K562 (cell line): ENCODE measurements around the gene EDA. TPM values are rescaled to one million over a fixed set of nuclear protein-coding genes. Genes with fewer than 3 reads are reported as not detected.

Experiments
- ATAC-seq: fragments of 200-7000 bp; cut with Tn5 transposase; 3 replicates; pipeline ENCODE4 v1.9.1; 2020; ENCODE audit warnings: moderate library complexity
- BruUV-seq: library from RNA; stranded (reverse); fragments of 400-500 nt; replicated peaks from 2 replicates; lab custom pipeline; 2021; lab: Mats Ljungman, UMichigan
- CTCF ChIA-PET: fragments of 300-600 bp; formaldehyde crosslinking; extraction: SDS; loops from one replicate; lab custom pipeline; 2021; ENCODE audit warnings: low intra/inter-chr PET ratio; lab: Yijun Ruan, JAX
- POLR2A ChIA-PET: fragments of 300-600, 350-650 bp; sonication (Branson Sonifier 250); formaldehyde crosslinking; extraction: SDS; loops from one replicate; lab custom pipeline; 2021; ENCODE audit warnings: antibody characterized with exemption, inconsistent platforms; lab: Yijun Ruan, JAX
- DNase-seq, 4 experiments: peaks; one replicate each; pipeline versions ENCODE4 v3.0.0 to v3.0.0-alpha.2; 2011 to 2018; ENCODE audit warnings: low spot score in 3 of 4, mixed read lengths in 3 of 4; ENCODE audit errors: extremely low read depth in 1 of 4
- FAIRE-seq: peaks from 2 replicates; lab custom pipeline; 2011; peaks lifted over from hg19 to GRCh38; lab: Jason Lieb, UNC
- H2AFZ ChIP-seq: 2 replicates; pipeline ENCODE4 v1.6.0; 2011; ENCODE audit warnings: low read depth, low read length, control low read depth, inconsistent platforms
- H3K27ac ChIP-seq: fragments of 200-600 bp; 3 replicates; pipeline ENCODE4 v1.8.0; 2011; ENCODE audit warnings: low read depth, mild to moderate bottlenecking, control low read depth, inconsistent platforms, low read length, moderate library complexity, mixed read lengths; ENCODE audit errors: extremely low read depth
- H3K27me3 ChIP-seq, 2 experiments: fragments of 300-600 bp in 1 of 2; 2 replicates in 1 of 2; 3 replicates in 1 of 2; pipeline versions ENCODE4 v1.6.0 to v1.8.0; 2011; ENCODE audit warnings: inconsistent platforms in 2 of 2, low read length in 2 of 2, mild to moderate bottlenecking in 1 of 2, mixed read lengths in 1 of 2, moderate library complexity in 1 of 2; ENCODE audit not compliant: control insufficient read depth in 2 of 2, insufficient read depth in 2 of 2
- H3K36me3 ChIP-seq: fragments of 300-600 bp; 3 replicates; pipeline ENCODE4 v1.8.0; 2011; ENCODE audit warnings: mild to moderate bottlenecking, low read length, inconsistent platforms; ENCODE audit not compliant: control insufficient read depth, insufficient read depth
- H3K4me1 ChIP-seq, 2 experiments: fragments of 200-600 bp in 1 of 2; replicated peaks in 1 of 2; 2 replicates in 1 of 2; 3 replicates in 1 of 2; pipeline versions ENCODE4 v1.5.1 to v1.8.0; 2011; ENCODE audit warnings: inconsistent platforms in 2 of 2, low read length in 2 of 2, mild to moderate bottlenecking in 1 of 2, mixed read lengths in 1 of 2, moderate library complexity in 1 of 2; ENCODE audit not compliant: control insufficient read depth in 2 of 2, insufficient read depth in 2 of 2
- H3K4me2 ChIP-seq: 2 replicates; pipeline ENCODE4 v1.6.1; 2011; ENCODE audit warnings: low read length, control low read depth, inconsistent platforms, mixed read lengths; ENCODE audit not compliant: insufficient read depth
- H3K4me3 ChIP-seq: fragments of 200-600 bp; sonication (generic), shearing (Covaris generic); 2 replicates; pipeline ENCODE4 v1.5.1; 2016; ENCODE audit warnings: control low read depth, inconsistent platforms
- H3K79me2 ChIP-seq: fragments of 200-600 bp; 3 replicates; pipeline ENCODE4 v1.8.0; 2011; ENCODE audit warnings: low read length, inconsistent platforms; ENCODE audit not compliant: control insufficient read depth, insufficient read depth
- H3K9ac ChIP-seq, 2 experiments: 2 replicates each; pipeline versions ENCODE4 v1.6.0 to v1.6.1; 2011; ENCODE audit warnings: low read depth in 2 of 2, low read length in 2 of 2, control low read depth in 1 of 2, inconsistent platforms in 1 of 2, mild to moderate bottlenecking in 1 of 2, mixed read lengths in 1 of 2; ENCODE audit not compliant: insufficient read depth in 1 of 2
- H3K9me1 ChIP-seq: one replicate; pipeline ENCODE4 v1.6.0; 2011; ENCODE audit warnings: inconsistent platforms, mild to moderate bottlenecking, low read length, moderate library complexity; ENCODE audit not compliant: control insufficient read depth, insufficient read depth
- H3K9me3 ChIP-seq: replicated peaks from 2 replicates; pipeline ENCODE4 v1.5.1; 2011; ENCODE audit warnings: low read depth, low read length, inconsistent platforms; ENCODE audit not compliant: control insufficient read depth, insufficient read depth
- H4K20me1 ChIP-seq: replicated peaks from 2 replicates; pipeline ENCODE4 v1.6.1; 2011; ENCODE audit warnings: low read length, inconsistent platforms, mixed read lengths; ENCODE audit not compliant: control insufficient read depth, insufficient read depth
- CBFB ChIP-seq: sonication (generic); formaldehyde crosslinking; IDR thresholded peaks from 2 replicates; pipeline ENCODE4 v1.4.0; 2020; ENCODE audit warnings: mild to moderate bottlenecking, missing genetic modification reagents
- CC2D1A ChIP-seq: fragments of 450-650 bp; IDR thresholded peaks from 2 replicates; pipeline ENCODE4 v1.6.1; 2017; ENCODE audit warnings: mild to moderate bottlenecking
- ETS2 ChIP-seq: IDR thresholded peaks from 2 replicates; pipeline ENCODE4 v1.6.1; 2016; ENCODE audit warnings: borderline replicate concordance, missing genetic modification characterization, mild to moderate bottlenecking, moderate library complexity, missing compliant biosample characterization; ENCODE audit not compliant: poor library complexity, severe bottlenecking
- KAT2B ChIP-seq: IDR thresholded peaks from one replicate; pipeline ENCODE4 v1.6.1; 2012; ENCODE audit warnings: low read depth, mild to moderate bottlenecking, control low read depth, inconsistent platforms, low read length, moderate library complexity
- MBD2 ChIP-seq: sonication (generic); IDR thresholded peaks from 2 replicates; pipeline ENCODE4 v1.6.1; 2016; ENCODE audit warnings: low read depth, borderline replicate concordance
- MCM7 ChIP-seq, 2 experiments: fragments of 450-650 bp; IDR thresholded peaks; 2 replicates each; pipeline ENCODE4 v1.6.1; 2016 to 2018
- MTF1 ChIP-seq: fragments of 250-450 bp; sonication (Bioruptor Pico); IDR thresholded peaks from 2 replicates; pipeline ENCODE4 v1.9.0; 2021; ENCODE audit warnings: moderate library complexity, mild to moderate bottlenecking, inconsistent platforms, borderline replicate concordance
- NELFE ChIP-seq: IDR thresholded peaks from 2 replicates; pipeline ENCODE4 v1.6.1; 2011; ENCODE audit warnings: mild to moderate bottlenecking; ENCODE audit not compliant: insufficient read depth, insufficient read length
- NR1H2 ChIP-seq: sonication (generic); formaldehyde crosslinking; IDR thresholded peaks from 2 replicates; pipeline ENCODE4 v1.4.0; 2020; ENCODE audit warnings: mild to moderate bottlenecking, missing genetic modification reagents
- OTX1 ChIP-seq: fragments of 450-650 bp; formaldehyde crosslinking; IDR thresholded peaks from 2 replicates; pipeline ENCODE4 v1.4.0; 2022; ENCODE audit warnings: mild to moderate bottlenecking
- SIN3A ChIP-seq, 2 experiments: fragments of 150-350 bp in 1 of 2; IDR thresholded peaks; 2 replicates each; pipeline ENCODE4 v1.6.1; 2011 to 2016; ENCODE audit warnings: borderline replicate concordance in 2 of 2, low read depth in 2 of 2, low read length in 2 of 2, mild to moderate bottlenecking in 2 of 2, moderate library complexity in 2 of 2; ENCODE audit not compliant: control insufficient read depth in 1 of 2
- SMARCC2 ChIP-seq: fragments of 450-650 bp; IDR thresholded peaks from 2 replicates; pipeline ENCODE4 v1.6.1; 2017; ENCODE audit warnings: antibody characterized with exemption, moderate library complexity, mild to moderate bottlenecking, low read depth
- TGIF2 ChIP-seq: sonication (generic); formaldehyde crosslinking; IDR thresholded peaks from 2 replicates; pipeline ENCODE4 v1.8.1; 2022; ENCODE audit warnings: mild to moderate bottlenecking, missing genetic modification reagents, moderate library complexity
- TSC22D4 ChIP-seq: fragments of 450-650 bp; IDR thresholded peaks from 2 replicates; pipeline ENCODE4 v1.6.1; 2016; ENCODE audit warnings: missing genetic modification characterization, missing biosample characterization, control low read depth
- ZNF518B ChIP-seq: fragments of 250-450 bp; sonication (Bioruptor Pico); IDR thresholded peaks from 2 replicates; pipeline ENCODE4 v1.5.0; 2021; ENCODE audit warnings: mild to moderate bottlenecking, moderate library complexity
- ZNF699 ChIP-seq: fragments of 250-450 bp; sonication (Bioruptor Pico); IDR thresholded peaks from 2 replicates; pipeline ENCODE4 v1.8.0; 2021; ENCODE audit warnings: mild to moderate bottlenecking, moderate library complexity; ENCODE audit not compliant: insufficient replicate concordance
- ZNF707 ChIP-seq: fragments of 250-450 bp; sonication (Bioruptor Pico); conservative IDR thresholded peaks from 2 replicates; pipeline ENCODE4 v1.8.0; 2022; ENCODE audit warnings: inconsistent platforms, mild to moderate bottlenecking, moderate library complexity
- ZNF764 ChIP-seq: fragments of 250-450 bp; sonication (Bioruptor Pico); IDR thresholded peaks from 2 replicates; pipeline ENCODE4 v1.4.0; 2020; ENCODE audit warnings: low read depth, mild to moderate bottlenecking, moderate library complexity
- WGBS: fragments of 100-300 bp; shearing (Covaris generic); methylation state at CpG from one replicate; pipeline ENCODE4 v1.1.6; 2016; ENCODE audit warnings: low coverage, mixed read lengths; ENCODE audit not compliant: insufficient coverage; ENCODE audit errors: missing lambda C conversion rate; 5-methylcytosine and 5-hydroxymethylcytosine counted together
- in situ Hi-C: fragments of 300-500 bp; cut with MboI; formaldehyde crosslinking; loops from 4 replicates; pipeline ENCODE4 v1.15.0; 2018; ENCODE audit warnings: inconsistent platforms, mixed read lengths
- intact Hi-C: fragments of 100-400 bp; cut with micrococcal nuclease; formaldehyde crosslinking; loops from 2 replicates; pipeline ENCODE4 v1.14.2; 2022
- polyA plus RNA-seq, 8 experiments: library from polyadenylated mRNA; depleted of rRNA in 4 of 8; stranded (reverse) in 5 of 8; unstranded in 3 of 8; fragments of >200 nt; fragmentation: Nextera tagmentation in 2 of 8; fragmentation: Illumina TruSeq in 1 of 8; extraction: Ambion mirVana in 2 of 8; extraction: Trizol in 1 of 8; gene quantifications; 2 replicates each; pipeline versions ENCODE4 v1.2.1 to v1.2.3, GENCODE V29; 2011 to 2014; ENCODE audit warnings: inconsistent platforms in 1 of 8, missing spikeins in 1 of 8
- total RNA-seq, 7 experiments: library from RNA; depleted of rRNA in 6 of 7; stranded (reverse); fragments of >200 nt in 6 of 7; fragmentation: Illumina TruSeq in 2 of 7; extraction: Trizol in 2 of 7; gene quantifications; 2 replicates each; pipeline versions ENCODE4 v1.2.1 to v1.2.3, GENCODE V29; 2011 to 2021; ENCODE audit warnings: low replicate concordance in 1 of 7

EDA gene
- total and polyA plus RNA-seq, 9 of the 15 experiments (the other 6 are each of a cell fraction or from before 2014, with no cell fraction given), result 0.03 to 0.40 (median 0.07) TPM

- CTCF ChIA-PET, result no interaction called here
- BruUV-seq, result no TSS peak
Measured at GRCh38 chrX:69724307-69724706, 108.4 kb downstream of the EDA start.

GRCh38 chrX:69740317-69740716 is 124.4 kb downstream of the EDA start:
- BruUV-seq, result no TSS peak

More at GRCh38 chrX:69724307-69724706, 108.4 kb downstream of the EDA start:
- H3K4me1 ChIP-seq, result no peaks in the 10 kb centered on the region
- no peaks in the 10 kb centered on the region for H4K20me1 ChIP-seq
- no peak overlapping the region for H3K4me2 ChIP-seq
- H3K9ac ChIP-seq, result no peak overlapping the region
- TF ChIP-seq OTX1 (no peak), MCM7 (IDR thresholded peaks at IDR 0.05) (no peak), ZNF699 (CRISPR knock-in tag) (no peak), NELFE (no peak), ZNF764 (CRISPR knock-in tag) (no peak), CC2D1A (no peak), SMARCC2 (no peak), ETS2 (tag) (no peak)
- H3K9me1 ChIP-seq, result no peaks in the 10 kb centered on the region
- no peaks in the 10 kb centered on the region for H3K36me3 ChIP-seq
- POLR2A ChIA-PET, result no interaction called here
- H3K9me3 ChIP-seq, result no peaks in the 10 kb centered on the region
- no peak overlapping the region for H3K4me3 ChIP-seq
- H3K27ac ChIP-seq, result no peak overlapping the region
- intact Hi-C loops, result no loop called here
- WGBS, result 0% methylated on average over 2 of the region's 2 CpGs
- H3K79me2 ChIP-seq, result no peaks in the 10 kb centered on the region
- H2AFZ ChIP-seq, result no peak overlapping the region
- ATAC-seq (no peak), DNase-seq (no peak), FAIRE-seq (no peak)
- H3K27me3 ChIP-seq, result no peaks in the 10 kb centered on the region
- in situ Hi-C loops, result no loop called here

More at GRCh38 chrX:69740317-69740716, 124.4 kb downstream of the EDA start:
- Histone ChIP-seq H3K9ac (no peak overlapping the region), H3K9me1 (no peaks in the 10 kb centered on the region), H3K4me1 (no peaks in the 10 kb centered on the region), H3K4me3 (no peak overlapping the region), H3K9me3 (no peaks in the 10 kb centered on the region; the same call in 1 of the 2 replicates), H3K4me2 (no peak overlapping the region), H3K27ac (no peak overlapping the region), H3K36me3 (no peaks in the 10 kb centered on the region), H2AFZ (no peak overlapping the region), H3K27me3 (no peaks in the 10 kb centered on the region), H4K20me1 (no peaks in the 10 kb centered on the region), H3K79me2 (no peaks in the 10 kb centered on the region)
- no peak for ATAC-seq
- FAIRE-seq, result no peak
- DNase-seq, result no peak
- intact Hi-C loops (no loop called here), in situ Hi-C loops (no loop called here)
- ChIA-PET CTCF (no interaction called here), POLR2A (no interaction called here)
- TF ChIP-seq ZNF518B (CRISPR knock-in tag) (no peak), CC2D1A (no peak), MBD2 (no peak), SIN3A (IDR thresholded peaks at IDR 0.05; ENCODE audit: borderline replicate concordance in 2 of 2, control insufficient read depth in 1 of 2, low read depth in 2 of 2, low read length in 2 of 2) (no peak), NR1H2 (CRISPR knock-in tag) (no peak), CBFB (CRISPR knock-in tag) (no peak), TGIF2 (CRISPR knock-in tag) (no peak), ZNF707 (CRISPR knock-in tag) (no peak), KAT2B (no peak), MTF1 (no peak), TSC22D4 (tag) (no peak)
